GM19395 (cell line): ENCODE data around the gene ATP6V0A4.
"Not testable (repeated sequence)": the region's sequence is repeated elsewhere in the genome, so short reads cannot be mapped to it uniquely, and the experiment has no call there.

Experiments used
- ATAC-seq: cut with Tn5 transposase; IDR thresholded peaks from one replicate; pipeline ENCODE4 v1.9.1; 2021; ENCODE audit warnings: mild to moderate bottlenecking, moderate library complexity; ENCODE audit not compliant: unreplicated experiment

ATP6V0A4 gene

DNA sequence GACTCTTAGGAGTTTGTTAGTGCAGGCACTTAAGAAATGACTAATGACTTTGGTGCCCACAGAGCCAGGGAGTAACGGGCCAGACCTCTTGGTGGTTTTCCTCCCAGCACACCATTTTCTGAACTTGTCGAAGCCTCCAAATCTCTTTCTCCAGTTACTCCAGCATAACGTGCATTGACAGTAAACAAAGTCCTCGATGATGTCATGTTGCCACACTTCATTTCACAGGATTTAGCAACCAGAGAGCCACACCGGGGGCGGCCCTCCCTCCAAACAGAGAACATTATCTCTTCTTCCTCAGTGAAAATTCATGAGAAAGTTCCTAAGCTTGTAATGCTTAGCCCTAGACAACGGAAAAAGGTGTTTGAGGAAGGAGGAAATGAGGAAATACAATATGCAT is 92.8 kb downstream of the ATP6V0A4 start:
- no peak for ATAC-seq

DNA sequence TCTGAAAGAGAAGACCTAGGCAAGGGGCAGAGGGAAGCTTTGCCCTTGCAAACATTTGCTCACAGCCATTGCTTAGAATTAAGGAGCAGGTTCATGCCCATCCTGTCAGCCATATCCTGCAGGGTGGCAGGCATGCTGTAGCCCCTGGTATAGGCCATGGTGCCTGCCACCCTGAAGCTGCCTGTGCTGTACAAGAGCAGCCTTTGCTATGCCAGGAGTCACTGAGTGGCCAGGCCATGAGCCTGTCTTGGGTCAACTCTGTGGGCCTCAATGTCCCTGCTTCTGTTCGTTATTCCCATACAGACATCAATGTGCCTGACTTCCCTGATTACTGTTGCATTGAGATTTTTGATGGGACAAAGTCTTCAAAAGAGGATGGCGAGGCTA is 96.5 kb downstream of the ATP6V0A4 start:
- ATAC-seq = no peak

DNA sequence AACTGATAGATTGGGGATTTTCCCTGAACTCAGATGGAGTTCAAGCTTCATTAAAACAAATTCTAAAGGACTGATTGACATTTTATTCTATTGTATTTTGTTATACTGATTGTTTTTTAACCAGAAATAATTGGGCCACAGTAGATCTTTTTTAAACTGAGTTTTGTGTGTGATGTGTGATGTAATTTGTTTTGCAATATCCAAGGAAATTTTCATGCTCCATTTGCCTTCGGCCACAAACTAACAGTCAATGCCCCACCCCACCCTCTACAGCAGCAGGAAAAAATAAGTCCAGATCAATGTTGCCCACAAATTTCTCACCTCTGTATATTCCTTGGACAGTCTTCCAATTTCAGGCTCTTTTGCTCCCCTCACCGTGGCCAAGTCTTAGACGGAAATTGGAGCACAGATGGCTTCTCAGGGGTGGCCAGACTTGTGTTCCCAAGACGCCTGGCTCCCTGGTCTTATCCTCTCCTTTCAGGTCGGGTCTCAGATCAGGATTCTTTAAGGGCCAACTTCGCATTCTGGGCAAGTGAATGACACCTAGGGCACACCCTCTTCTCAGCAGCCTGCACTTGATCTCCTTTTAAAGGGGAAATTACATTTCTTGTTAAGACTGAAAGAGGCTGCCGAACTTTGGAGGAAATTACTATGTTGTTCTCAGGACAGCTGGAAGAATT is 97.0 kb downstream of the ATP6V0A4 start, which contains the start of gene SVOPL:
TSS of gene SVOPL (minus strand) at position 506 of the 680 bp plus-strand sequence. CDS start 22,317 bp downstream, outside the sequence.
- ATAC-seq = no peak

DNA sequence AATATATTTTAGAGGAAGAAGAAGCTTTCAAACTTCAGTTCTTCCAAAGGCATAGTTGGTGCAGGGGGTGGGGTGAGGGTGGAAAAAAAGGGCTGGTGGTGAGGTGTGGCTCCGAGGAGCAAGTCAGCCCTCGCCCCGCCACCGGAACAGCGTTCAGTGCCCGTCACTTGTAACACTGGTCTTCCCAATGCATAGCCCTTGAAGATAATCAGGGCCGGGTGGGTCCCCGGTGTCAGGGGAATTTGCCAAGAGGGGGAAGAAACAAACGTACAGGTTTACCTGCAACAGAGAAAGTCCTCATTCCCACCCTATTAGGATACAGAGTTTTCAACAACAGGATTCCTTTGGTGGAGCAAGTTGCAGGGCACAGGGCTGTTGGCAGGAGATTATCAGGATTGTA is 98.3 kb downstream of the ATP6V0A4 start:
- ATAC-seq = no peak

DNA sequence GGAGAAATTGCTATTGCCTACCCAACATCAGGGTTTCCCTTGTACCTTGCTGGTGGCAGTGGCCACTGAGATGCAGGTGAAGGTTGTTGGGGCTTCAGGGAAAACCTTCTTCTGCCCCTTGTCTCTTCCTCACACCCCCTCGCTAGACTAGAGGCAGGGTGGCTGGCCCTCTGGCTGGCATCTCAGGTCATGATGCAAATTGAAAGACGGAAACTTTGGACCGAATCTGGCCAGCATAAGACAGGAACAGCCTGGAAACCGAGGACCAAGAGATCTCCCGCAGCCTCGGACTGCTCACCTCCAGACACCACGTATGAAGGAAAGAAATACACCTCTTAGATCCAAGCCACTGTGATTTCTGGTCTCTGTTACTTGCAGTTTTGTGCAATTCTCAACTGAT is 99.7 kb downstream of the ATP6V0A4 start:
- ATAC-seq = no peak

DNA sequence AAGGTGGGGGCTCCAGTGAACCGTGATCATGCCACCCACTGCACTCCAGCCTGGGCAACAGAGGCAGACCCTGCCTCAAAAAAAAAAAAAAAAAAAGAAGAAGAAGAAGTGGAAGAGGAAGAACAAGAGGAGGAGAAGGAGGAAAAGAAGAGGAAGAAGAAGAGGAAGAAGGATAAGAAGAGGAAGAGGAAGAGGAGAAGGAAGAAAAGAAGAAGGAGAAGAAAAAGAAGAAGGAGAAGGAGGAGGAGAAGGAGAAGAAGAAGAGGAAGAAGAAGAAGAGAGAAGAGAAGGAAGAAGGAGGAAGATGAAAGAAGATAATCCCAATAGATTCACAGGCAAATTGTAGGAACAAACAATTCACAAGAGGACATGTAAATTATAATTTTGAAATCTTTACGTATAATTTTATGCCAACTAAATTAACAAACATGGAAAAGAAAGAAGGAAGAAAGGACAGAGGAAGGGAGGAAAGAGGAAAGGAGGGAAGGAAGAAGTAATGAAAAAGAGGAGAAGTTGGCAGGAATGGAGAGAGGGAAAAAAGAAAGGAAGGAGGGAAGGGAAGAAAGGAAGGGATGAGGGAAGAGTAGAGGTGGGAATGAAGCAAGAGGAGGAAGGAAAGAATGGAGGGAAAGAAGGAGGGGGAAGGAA is 100.3 kb downstream of the ATP6V0A4 start:
- ATAC-seq = no peak

DNA sequence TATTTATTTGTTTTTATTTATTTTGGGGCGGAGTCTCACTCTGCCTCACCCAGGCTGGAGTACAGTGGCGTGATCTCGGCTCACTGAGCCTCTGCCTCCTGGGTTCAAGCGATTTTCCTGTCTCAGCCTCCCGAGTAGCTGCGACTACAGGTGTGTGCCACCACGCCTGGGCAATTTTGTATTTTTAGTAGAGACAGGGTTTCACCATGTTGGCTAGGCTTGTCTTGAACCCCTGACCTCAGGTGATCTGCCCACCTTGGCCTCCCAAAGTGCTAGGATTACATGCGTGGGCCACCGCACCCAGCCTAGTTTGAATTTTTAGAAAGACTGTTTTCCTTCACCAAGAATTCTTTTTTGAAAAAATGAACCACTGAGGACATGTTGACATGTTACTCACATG is 102.2 kb downstream of the ATP6V0A4 start:
- ATAC-seq = not testable (repeated sequence)

DNA sequence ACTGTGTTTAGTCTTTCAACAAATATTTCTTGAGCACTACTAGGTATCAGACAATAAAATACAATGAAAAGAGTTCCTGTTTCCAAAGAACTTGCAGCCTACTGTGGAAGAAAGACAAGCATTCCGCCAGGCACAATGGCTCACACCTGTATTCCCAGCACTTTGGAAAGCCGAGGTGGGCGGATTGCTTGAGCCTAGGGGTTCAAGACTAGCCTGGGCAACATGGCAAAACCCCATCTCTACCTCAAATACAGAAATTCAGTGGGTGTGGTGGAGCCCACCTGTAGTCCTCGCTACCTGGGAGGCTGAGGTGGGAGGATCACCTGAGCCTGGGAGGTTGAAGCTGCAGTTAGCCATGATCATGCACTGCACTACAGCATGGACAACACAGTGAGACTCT is 102.9 kb downstream of the ATP6V0A4 start:
- ATAC-seq = no peak

DNA sequence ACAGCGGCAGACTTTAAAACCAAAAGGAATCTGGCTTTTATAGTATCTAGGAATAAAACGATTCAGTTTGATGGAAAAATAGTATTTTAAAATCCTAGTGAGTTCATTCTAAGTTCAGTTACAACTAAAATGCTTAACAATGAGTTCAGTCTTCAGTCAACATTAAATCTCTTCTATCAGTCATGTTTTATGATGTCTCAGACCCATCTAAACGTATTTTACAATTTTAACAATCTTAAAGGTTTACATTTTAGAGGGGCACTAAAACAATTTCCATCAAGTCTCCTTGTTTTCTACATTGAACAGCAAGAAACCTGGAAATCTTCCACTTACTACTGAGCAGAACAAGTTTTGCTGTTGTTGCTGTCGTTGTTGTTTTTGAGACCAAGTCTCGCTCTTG is 106.8 kb downstream of the ATP6V0A4 start:
- ATAC-seq = no peak

DNA sequence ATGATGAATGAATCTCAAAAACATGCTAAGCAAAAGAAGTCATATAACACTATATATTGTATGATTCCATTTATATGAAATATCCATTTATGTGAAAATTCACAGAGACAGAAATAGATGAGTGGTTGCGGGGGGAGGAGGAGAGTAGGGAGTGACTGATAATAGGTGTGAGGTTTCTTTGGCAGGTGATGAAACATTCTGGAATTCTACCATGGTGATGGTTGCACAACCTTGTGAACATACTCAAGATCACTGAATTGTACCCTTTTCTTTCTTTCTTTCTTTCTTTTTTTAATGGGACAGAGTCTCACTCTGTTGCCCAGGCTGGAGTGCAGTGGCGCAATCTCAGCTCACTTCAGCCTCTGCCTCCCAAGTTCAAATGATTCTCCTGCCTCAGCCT is 107.5 kb downstream of the ATP6V0A4 start:
- no peak for ATAC-seq

DNA sequence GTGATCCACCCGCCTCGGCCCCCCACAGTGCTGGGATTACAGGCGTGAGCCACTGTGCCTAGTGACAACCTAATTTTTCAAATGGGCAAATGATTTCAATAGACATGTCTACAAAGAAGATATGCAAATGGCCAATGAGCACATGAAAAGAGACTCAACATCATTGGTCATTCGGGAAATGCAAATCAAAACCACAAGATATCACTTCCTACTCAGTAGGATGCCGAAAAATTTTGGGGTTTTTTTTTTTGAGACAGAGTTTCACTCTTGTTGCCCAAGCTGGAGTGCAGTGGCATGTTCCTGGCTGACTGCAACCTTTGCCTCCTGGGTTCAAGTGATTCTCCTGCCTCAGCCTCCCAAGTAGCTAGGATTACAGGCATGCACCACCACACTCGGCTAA is 110.0 kb downstream of the ATP6V0A4 start:
- ATAC-seq = not testable (repeated sequence)

DNA sequence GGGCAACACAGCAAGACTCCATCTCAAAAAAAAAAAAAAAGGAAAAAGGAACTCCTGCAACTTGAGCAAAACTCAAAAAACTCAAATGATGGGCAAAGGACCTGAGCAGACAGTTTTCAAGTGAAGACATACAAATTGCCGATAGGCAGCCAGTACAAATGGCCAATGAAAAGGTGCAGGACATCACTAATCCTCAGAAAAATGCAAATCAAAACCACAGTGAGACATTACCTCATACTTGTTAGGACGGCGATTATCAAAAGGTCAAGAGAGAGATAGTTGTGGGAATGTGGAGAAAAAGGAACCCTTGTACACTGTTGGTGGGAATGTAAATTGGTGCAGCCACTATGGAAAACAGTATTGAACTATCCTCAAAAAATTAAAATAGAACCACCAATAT is 113.7 kb downstream of the ATP6V0A4 start:
- ATAC-seq = no peak

DNA sequence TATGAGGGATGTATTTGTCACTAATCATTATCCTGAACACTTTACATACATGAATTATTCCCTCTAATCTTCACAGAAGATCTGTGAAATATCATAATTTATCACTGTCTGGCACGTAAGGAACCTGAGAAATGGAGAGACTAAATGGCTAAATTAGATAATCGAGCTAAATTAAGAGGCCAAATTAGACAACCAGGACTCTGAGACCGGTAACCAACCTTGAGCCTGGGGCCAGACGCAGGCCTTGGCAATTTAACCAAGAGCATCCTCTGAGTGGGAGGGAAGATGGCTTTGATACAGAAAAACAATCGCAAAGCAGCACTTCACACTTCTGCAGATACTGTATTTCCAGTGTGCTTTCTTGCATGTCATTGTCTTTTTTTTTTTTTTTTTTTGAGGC is 118.2 kb downstream of the ATP6V0A4 start:
- ATAC-seq = no peak

DNA sequence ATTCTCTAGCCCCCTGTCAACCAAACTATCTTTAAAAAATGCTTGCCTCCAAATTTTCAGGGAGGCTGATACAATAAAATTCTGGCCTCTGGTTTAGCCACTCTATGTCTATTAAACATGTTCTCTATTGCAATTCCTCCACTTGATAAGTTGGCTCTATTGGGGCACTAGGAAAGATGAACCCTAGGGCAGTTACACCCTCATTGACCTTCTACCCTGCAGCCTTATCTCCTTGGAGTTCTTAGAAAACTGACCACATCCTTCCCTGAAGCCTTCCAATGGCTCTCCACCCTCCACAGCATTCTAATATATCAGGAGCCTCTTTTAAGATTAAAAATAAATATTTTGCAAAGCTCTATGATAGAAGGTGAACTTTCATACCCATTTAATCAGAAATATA is 127.4 kb downstream of the ATP6V0A4 start:
- ATAC-seq = no peak

DNA sequence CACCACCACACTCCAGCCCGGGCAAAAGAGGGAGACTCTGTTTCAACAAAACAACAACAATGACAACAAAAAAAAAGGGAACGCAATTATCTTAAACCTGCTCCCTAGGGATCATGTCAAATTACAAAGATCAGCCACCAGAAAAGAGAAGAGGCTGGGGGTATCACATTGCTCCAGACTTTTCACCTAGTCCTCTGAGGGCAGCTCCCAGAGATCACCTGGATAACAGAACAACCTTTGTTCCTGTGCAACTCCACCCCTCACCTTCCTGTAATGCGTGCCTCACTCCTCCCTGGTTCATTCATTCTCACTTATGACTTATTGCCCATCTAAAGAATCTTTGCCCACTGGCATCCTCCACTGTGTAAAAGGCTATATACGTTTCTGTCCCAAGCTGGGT is 128.6 kb downstream of the ATP6V0A4 start:
- ATAC-seq = no peak

DNA sequence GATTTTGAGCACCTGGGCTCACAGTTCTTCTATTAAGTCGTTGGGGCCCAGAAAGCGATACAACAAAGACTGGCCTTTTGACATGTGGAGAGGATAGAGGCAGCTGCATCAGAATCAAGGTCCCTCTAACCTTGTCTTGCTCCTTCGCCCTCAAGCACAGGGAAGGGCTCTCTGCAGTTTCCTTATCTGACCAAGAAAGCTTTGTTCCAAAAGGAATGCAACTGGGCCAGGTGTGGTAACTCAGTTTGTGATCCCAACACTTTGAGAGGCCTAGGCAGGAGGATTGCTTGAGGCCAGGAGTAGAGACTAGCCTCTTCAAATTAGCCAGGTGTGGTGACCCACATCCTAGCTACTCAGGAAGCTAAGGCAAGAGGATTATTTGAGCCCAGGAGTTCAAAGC is 129.1 kb downstream of the ATP6V0A4 start:
- ATAC-seq = no peak

DNA sequence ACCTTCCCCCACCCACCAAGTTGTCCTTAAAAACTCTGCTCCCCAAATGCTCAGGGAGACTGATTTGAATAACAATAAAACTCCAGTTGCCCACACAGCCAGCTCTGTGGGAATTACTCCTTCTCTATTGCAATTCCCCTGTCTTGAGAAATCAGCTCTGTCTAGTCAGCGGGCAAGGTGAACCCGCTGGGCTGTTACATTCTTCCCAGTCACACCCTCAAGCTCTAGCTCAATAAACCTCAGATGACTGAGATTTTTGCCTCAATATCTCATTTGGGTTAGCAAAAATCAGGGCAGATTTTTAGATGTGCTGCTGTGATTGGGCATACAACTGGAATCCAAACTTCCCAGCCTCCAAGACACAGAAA is 129.8 kb downstream of the ATP6V0A4 start:
- no peak for ATAC-seq

DNA sequence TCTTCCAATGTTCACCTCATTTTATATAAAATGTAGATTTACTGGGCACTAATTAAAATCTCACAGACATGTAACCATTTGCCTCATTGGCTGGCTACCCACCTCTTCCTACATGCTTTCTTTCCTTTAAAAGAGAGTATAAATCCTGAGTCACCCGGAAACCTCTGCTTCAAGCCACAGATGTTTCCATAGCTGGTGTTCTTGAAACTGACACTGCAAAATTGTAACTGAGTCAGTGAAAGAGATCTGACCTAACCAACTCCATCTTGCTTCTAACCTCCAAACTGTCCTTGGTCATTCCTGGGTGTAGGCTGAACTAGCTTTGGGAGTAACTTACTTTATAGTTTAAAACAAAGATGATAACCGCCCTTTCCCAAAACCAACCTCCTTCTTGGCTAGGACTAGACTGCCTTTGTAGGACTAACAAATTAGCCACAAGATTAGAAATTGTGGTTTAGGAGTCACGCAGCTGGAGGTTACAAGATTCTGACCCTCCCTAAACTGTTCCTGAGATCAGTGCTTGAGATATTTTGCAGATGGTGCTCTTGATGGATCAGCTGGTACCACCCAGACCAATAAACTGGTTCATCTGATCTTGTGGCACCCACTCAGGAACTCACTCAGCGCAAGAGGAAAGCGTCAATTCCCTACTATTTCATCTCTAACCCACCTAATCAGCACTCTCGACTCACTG is 130.3 kb downstream of the ATP6V0A4 start:
- no peak for ATAC-seq

DNA sequence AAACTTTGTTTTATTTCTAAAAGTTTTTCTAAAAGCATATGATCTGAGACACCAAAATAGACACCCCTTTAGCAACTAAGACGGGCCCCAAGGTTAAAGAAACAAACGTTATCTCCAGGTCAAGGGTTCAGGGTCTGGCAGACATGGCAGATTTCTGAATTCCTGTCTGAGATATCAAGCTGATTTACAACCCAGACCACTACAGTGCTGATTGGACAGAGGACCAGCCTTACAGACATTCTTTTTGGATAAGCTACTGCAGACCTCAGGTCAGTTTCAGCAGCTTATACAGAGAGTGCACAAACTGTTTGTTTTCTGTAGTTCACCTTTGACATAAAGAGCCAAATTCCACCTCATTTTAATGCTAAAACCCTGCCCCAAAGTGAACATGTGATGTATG is 131.6 kb downstream of the ATP6V0A4 start:
- no peak for ATAC-seq

DNA sequence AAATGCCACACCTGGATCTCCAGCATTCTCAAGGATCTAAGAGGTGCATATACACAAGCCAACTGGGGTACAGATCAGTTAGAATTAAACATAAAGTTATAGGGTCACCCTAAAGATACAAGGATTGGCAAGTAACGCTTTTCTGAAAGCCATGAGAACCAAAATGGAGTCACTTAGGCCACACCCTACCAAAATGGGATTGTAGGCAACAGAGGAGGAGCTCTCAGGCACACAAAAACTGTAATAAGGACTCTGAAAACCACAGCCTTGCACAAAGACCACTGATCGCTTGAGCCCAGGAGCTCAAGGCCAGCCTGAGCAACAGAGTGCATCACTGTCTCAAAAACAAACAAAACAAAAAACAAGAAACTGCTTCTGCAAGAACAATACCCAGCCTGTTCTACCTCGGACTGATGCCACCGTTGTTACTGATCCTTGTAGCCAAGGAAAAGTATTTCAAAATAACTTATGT is 132.3 kb downstream of the ATP6V0A4 start:
- ATAC-seq = no peak

DNA sequence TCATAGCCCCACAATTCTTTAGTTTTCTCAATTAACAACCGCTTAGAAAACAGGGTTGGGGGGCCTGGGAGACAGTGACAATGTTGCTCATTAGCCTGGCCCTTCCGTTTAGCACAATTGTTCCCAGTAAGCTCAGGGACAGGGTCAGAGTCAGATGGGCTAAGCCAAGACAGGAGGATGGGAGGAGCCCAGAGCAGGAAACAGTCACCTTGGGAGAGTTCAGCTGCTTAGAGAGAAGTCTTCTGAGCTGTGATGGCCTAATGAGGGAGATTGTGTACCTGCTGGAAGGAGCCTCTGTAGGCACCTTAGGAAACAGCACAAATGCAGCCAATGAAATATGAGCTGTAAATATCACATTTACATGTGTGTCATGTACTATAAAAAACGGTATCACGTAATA is 132.7 kb downstream of the ATP6V0A4 start:
- no peak for ATAC-seq
